Kidney epithelial cell (primary cell): ENCODE data around the gene GRWD1. TPM values are rescaled to one million over a fixed set of nuclear protein-coding genes. Genes with fewer than 3 reads are reported as not detected.

Experiments
- DNase-seq: peaks from one replicate; pipeline ENCODE4 v3.0.0-alpha.2; 2010; ENCODE audit warnings: low read depth
- H3K27me3 ChIP-seq: 2 replicates; pipeline ENCODE4 v1.6.0; 2011; ENCODE audit warnings: low read length; ENCODE audit not compliant: control insufficient read depth, insufficient read depth
- H3K36me3 ChIP-seq: 2 replicates; pipeline ENCODE4 v1.5.1; 2011; ENCODE audit warnings: low read length; ENCODE audit not compliant: control insufficient read depth, insufficient read depth
- H3K4me3 ChIP-seq: 2 replicates; pipeline ENCODE4 v1.5.1; 2011; ENCODE audit warnings: low read depth, mild to moderate bottlenecking, control low read depth, low read length
- total RNA-seq: library from RNA; depleted of rRNA; stranded (reverse); fragments of >200 nt; gene quantifications from 2 replicates; pipeline ENCODE4 v1.2.3, GENCODE V29; 2015
- TF ChIP-seq, protein P1 (sequence below): IDR thresholded peaks from 2 replicates; pipeline ENCODE4 v1.5.1; 2011; ENCODE audit warnings: mild to moderate bottlenecking, moderate library complexity, low read length, control low read depth, inconsistent platforms; ENCODE audit not compliant: insufficient read depth, poor library complexity, severe bottlenecking

GRWD1 gene
- total RNA-seq, 1 donor from 2014 or later = 47.1 TPM

DNA sequence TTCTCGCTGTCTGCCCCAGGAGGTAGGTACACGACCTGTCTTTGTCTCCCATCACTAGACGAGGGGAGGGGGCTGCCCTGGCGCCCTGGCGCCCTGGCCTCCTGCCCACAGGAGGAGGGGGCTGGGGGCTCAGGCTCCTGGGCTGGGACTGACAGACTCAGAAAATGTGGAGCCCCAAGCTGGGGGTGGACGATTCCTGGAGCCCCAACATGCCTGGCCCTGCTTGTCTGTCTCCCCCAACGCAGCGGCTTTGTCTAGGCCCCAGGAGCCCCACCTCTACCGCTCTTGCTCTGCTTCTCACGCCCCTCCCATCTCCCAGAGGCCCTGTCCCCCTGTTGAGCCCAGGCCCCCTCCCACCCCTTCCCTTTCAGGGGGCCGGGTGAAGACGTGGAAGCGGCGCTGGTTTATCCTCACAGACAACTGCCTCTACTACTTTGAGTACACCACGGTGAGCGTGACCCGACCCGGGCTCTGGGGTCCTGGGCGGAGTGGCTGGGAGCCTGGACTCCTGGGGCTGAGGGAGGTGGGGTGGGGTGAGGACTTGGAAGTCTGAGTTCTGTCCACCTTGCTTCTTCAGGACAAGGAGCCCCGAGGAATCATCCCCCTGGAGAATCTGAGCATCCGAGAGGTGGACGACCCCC lies 32.0 kb downstream of the GRWD1 start:
- no peaks in the 10 kb centered on the region for H3K27me3 ChIP-seq
- no peak overlapping the region for H3K4me3 ChIP-seq
- TF ChIP-seq, protein P1, sequence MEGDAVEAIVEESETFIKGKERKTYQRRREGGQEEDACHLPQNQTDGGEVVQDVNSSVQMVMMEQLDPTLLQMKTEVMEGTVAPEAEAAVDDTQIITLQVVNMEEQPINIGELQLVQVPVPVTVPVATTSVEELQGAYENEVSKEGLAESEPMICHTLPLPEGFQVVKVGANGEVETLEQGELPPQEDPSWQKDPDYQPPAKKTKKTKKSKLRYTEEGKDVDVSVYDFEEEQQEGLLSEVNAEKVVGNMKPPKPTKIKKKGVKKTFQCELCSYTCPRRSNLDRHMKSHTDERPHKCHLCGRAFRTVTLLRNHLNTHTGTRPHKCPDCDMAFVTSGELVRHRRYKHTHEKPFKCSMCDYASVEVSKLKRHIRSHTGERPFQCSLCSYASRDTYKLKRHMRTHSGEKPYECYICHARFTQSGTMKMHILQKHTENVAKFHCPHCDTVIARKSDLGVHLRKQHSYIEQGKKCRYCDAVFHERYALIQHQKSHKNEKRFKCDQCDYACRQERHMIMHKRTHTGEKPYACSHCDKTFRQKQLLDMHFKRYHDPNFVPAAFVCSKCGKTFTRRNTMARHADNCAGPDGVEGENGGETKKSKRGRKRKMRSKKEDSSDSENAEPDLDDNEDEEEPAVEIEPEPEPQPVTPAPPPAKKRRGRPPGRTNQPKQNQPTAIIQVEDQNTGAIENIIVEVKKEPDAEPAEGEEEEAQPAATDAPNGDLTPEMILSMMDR = no peak
- peaks cover 6% of the 10 kb centered on the region for H3K36me3 ChIP-seq
- DNase-seq = no peak

DNA sequence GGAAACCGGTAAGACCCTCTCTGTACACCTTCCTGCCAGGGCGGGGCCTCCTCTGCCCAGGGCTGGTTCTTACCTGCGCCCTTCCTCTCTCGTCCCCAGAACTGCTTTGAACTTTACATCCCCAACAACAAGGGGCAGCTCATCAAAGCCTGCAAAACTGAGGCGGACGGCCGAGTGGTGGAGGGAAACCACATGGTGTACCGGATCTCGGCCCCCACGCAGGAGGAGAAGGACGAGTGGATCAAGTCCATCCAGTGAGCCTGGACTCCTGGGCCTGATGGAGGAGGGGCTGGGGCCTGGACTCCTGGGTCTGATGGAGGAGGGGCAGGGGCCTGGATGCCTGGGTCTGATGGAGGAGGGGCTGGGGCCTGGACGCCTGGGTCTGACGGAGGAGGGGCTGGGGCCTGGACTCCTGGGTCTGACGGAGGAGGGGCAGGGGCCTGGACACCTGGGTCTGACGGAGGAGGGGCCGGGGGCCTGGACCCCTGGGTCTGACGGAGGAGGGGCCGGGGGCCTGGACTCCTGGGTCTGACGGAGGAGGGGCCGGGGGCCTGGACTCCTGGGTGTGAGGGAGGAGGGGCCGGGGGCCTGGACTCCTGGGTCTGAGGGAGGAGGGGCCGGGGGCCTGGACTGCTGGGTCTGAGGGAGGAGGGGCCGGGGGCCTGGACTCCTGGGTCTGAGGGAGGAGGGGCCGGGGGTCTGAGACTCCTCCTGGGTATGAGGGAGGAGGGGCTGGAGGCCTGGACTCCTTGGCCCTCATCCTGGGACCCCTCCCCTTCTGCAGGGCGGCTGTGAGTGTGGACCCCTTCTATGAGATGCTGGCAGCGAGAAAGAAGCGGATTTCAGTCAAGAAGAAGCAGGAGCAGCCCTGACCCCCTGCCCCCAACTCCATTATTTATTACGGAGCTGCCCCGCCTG lies 32.8 kb downstream of the GRWD1 start:
- peaks cover 4% of the 10 kb centered on the region for H3K36me3 ChIP-seq
- no peaks in the 10 kb centered on the region for H3K27me3 ChIP-seq
- DNase-seq = no peak
- TF ChIP-seq, protein P1 = no peak
- H3K4me3 ChIP-seq = no peak overlapping the region

DNA sequence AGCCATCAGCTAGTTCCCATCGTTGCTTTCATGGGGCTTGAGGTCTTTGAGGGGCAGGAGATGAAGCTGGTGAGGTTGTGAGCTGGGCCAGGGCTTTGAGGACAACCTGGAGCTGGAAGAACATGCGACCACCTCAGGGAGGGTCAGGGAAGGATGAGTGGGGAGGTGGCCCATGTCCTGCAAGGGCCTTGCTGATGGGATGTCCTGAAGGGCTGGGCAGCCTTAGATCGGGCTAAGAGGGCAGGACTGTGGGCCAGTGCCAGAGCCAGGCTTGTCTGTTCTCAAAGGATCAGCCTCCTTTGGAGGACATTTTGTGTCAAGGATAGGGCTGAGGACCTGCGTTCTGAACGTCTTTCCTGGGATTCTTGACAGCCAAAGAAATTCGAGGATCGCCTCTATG lies 33.9 kb downstream of the GRWD1 start:
- DNase-seq = no peak
- TF ChIP-seq, protein P1 = no peak
- H3K36me3 ChIP-seq = peaks cover 2% of the 10 kb centered on the region
- H3K27me3 ChIP-seq = no peaks in the 10 kb centered on the region
- no peak overlapping the region for H3K4me3 ChIP-seq

DNA sequence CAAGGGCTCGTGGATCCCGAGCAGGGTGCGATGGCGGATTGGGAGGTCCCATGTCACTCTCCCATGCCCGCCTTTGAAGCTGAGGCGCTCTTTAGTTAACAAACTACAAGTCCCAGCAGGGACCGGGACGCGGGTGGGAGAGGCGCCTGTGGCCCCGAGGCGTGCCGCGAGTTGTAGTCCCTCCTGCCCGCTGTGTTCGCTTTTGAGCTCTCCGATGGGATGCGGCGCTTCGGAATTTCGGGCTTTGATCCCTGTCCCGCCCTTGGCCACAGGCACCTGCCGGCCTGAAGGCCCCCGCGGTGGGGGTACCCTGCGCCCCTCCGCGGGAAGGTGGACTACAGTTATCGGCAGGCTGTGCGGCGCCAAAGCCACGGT lies 34.4 kb downstream of the GRWD1 start:
- H3K27me3 ChIP-seq = no peaks in the 10 kb centered on the region
- peaks cover 2% of the 10 kb centered on the region for H3K36me3 ChIP-seq
- DNase-seq = no peak
- TF ChIP-seq, protein P1 = no peak
- peak overlapping the region; percentile 19 for H3K4me3 ChIP-seq

DNA sequence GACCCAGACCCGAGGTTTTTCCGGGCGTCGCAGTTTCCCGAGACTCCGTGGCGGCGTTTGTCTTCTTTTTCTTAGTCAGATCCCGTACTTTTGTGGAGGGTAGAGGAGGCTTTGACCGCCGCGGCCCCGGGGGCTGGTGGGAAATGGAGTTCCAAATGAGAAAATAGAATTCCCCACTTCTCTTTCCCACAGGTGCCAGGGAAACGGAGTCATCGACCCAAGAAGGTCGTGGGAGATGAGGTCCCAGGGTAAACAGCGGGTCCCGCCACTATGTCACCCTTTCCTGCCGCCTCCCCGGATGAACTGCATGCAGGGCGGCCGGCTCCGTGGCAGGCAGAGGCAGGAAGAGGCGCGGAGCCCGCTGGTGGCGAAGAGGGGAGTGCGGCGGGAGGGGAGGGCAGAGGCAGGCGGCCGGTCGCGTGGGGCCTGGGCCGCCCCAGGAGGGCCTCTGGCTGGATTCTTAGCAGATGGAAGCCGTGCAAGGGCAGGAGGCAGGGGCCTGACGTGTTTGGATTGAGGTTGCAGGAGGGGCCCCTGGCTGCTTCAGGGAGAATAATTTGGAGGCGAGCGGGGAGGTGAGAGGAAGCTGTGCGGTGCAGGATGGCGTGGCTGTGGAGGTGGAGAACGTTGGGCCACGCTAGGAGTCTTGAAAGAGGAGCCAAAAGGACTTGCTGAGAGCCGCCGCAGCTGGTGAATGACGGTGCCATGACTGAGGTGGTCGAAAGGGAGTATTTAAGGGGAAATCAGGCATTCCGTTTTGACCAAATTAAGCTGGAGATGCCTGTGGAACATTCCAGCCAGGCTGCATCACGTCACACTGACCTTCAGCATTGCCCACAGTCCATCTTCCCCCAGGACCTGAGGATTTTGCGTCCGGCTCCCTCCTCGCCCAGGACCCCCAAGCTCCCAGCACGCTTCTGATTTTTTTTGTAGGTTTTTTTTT lies 35.0 kb downstream of the GRWD1 start:
- H3K36me3 ChIP-seq = no peaks in the 10 kb centered on the region
- peak overlapping the region; percentile 19 for H3K4me3 ChIP-seq
- H3K27me3 ChIP-seq = no peaks in the 10 kb centered on the region
- no peak for DNase-seq
- TF ChIP-seq, protein P1 = no peak
